IgD-negative memory B cell (primary cell): ENCODE data around the gene ALDH1A2. TPM values are rescaled to one million over a fixed set of nuclear protein-coding genes. Genes with fewer than 3 reads are reported as not detected.
"Not testable (repeated sequence)": the region's sequence is repeated elsewhere in the genome, so short reads cannot be mapped to it uniquely, and the experiment has no call there.

ENCODE experiments used
- H3K27ac Mint-ChIP-seq, 3 donors: one replicate each; pipeline ENCODE4 v1.8.0; 2020 to 2022; ENCODE audit warnings: mild to moderate bottlenecking in 3 of 3, mixed read lengths in 3 of 3, moderate library complexity in 1 of 3
- H3K27me3 Mint-ChIP-seq: one replicate; pipeline ENCODE4 v1.8.0; 2021; ENCODE audit warnings: mixed read lengths
- H3K36me3 Mint-ChIP-seq: one replicate; pipeline ENCODE4 v1.8.0; 2020; ENCODE audit warnings: mild to moderate bottlenecking, mixed read lengths
- H3K4me1 Mint-ChIP-seq, 3 donors: one replicate each; pipeline ENCODE4 v1.8.0; 2020 to 2022; ENCODE audit warnings: mixed read lengths in 3 of 3, mild to moderate bottlenecking in 1 of 3
- H3K4me3 Mint-ChIP-seq, 4 donors: one replicate each; pipeline ENCODE4 v1.8.0; 2020 to 2022; ENCODE audit warnings: mild to moderate bottlenecking in 4 of 4, mixed read lengths in 4 of 4, moderate library complexity in 3 of 4
- H3K9me3 Mint-ChIP-seq, 3 donors: one replicate each; pipeline ENCODE4 v1.8.0; 2020 to 2021; ENCODE audit warnings: mixed read lengths in 3 of 3, mild to moderate bottlenecking in 1 of 3
- polyA plus RNA-seq: library from polyadenylated mRNA; unstranded; fragments of 300-500 nt; fragmentation: Illumina TruSeq; gene quantifications from one replicate; pipeline ENCODE4 v1.2.3, GENCODE V29; 2021

ALDH1A2 gene
- polyA plus RNA-seq, 1 donor from 2014 or later: not detected

GRCh38 chr15:58058729-58059128 lies 6.8 kb downstream of the ALDH1A2 start:
- Mint-ChIP-seq H3K4me1 (peaks cover 0 to 4% (median 0%) of the 10 kb centered on the region in 3 donors), H3K9me3 (no peaks in the 10 kb centered on the region), H3K27ac (no peak overlapping the region), H3K4me3 (no peak overlapping the region), H3K27me3 (peaks cover 21% of the 10 kb centered on the region), H3K36me3 (no peaks in the 10 kb centered on the region)

- no peaks in the 10 kb centered on the region for H3K36me3 Mint-ChIP-seq
- no peak overlapping the region for H3K27ac Mint-ChIP-seq
- no peaks in the 10 kb centered on the region for H3K9me3 Mint-ChIP-seq
- peaks cover 0 to 4% (median 0%) of the 10 kb centered on the region in 3 donors for H3K4me1 Mint-ChIP-seq
- H3K27me3 Mint-ChIP-seq: peaks cover 19% of the 10 kb centered on the region
- no peak overlapping the region for H3K4me3 Mint-ChIP-seq
Observed at GRCh38 chr15:58058073-58058472, 7.4 kb downstream of the ALDH1A2 start.

- H3K4me1 Mint-ChIP-seq: peaks cover 0 to 4% (median 0%) of the 10 kb centered on the region in 3 donors
- H3K4me3 Mint-ChIP-seq: no peak overlapping the region
- peaks cover 19% of the 10 kb centered on the region for H3K27me3 Mint-ChIP-seq
- H3K9me3 Mint-ChIP-seq: no peaks in the 10 kb centered on the region
- no peaks in the 10 kb centered on the region for H3K36me3 Mint-ChIP-seq
- no peak overlapping the region for H3K27ac Mint-ChIP-seq
Observed at GRCh38 chr15:58057559-58057958, 8.0 kb downstream of the ALDH1A2 start.

GRCh38 chr15:58056015-58056414 lies 9.5 kb downstream of the ALDH1A2 start:
- Mint-ChIP-seq H3K27ac (no peak overlapping the region), H3K27me3 (peaks cover 17% of the 10 kb centered on the region), H3K9me3 (no peaks in the 10 kb centered on the region), H3K4me3 (no peak overlapping the region), H3K4me1 (peaks cover 0 to 4% (median 0%) of the 10 kb centered on the region in 3 donors), H3K36me3 (no peaks in the 10 kb centered on the region)

GRCh38 chr15:58053315-58054153 lies 12.0 kb downstream of the ALDH1A2 start:
- Mint-ChIP-seq H3K27ac (no peak overlapping the region), H3K27me3 (peaks cover 14% of the 10 kb centered on the region), H3K36me3 (no peaks in the 10 kb centered on the region), H3K4me3 (no peak overlapping the region), H3K9me3 (no peaks in the 10 kb centered on the region), H3K4me1 (peaks cover 0 to 4% (median 0%) of the 10 kb centered on the region in 3 donors)

GRCh38 chr15:58052334-58052733 lies 13.2 kb downstream of the ALDH1A2 start:
- H3K9me3 Mint-ChIP-seq: no peaks in the 10 kb centered on the region
- H3K4me1 Mint-ChIP-seq: no peaks in the 10 kb centered on the region
- no peak overlapping the region for H3K4me3 Mint-ChIP-seq
- H3K27ac Mint-ChIP-seq: peak overlapping the region in 1 of 3 donors; percentile 26
- no peaks in the 10 kb centered on the region for H3K36me3 Mint-ChIP-seq
- H3K27me3 Mint-ChIP-seq: peaks cover 14% of the 10 kb centered on the region

- Mint-ChIP-seq H3K27ac (no peak overlapping the region), H3K4me3 (no peak overlapping the region), H3K4me1 (no peaks in the 10 kb centered on the region), H3K27me3 (peaks cover 19% of the 10 kb centered on the region), H3K36me3 (no peaks in the 10 kb centered on the region), H3K9me3 (no peaks in the 10 kb centered on the region)
Observed at GRCh38 chr15:58049520-58050227, 15.8 kb downstream of the ALDH1A2 start.

GRCh38 chr15:58048261-58048660 lies 17.2 kb downstream of the ALDH1A2 start:
- H3K36me3 Mint-ChIP-seq: no peaks in the 10 kb centered on the region
- H3K27ac Mint-ChIP-seq: no peak overlapping the region
- H3K4me3 Mint-ChIP-seq: no peak overlapping the region
- H3K27me3 Mint-ChIP-seq: peaks cover 17% of the 10 kb centered on the region
- no peaks in the 10 kb centered on the region for H3K4me1 Mint-ChIP-seq
- H3K9me3 Mint-ChIP-seq: no peaks in the 10 kb centered on the region

GRCh38 chr15:58047149-58047548 lies 18.4 kb downstream of the ALDH1A2 start:
- H3K27me3 Mint-ChIP-seq: peaks cover 17% of the 10 kb centered on the region
- H3K4me1 Mint-ChIP-seq: no peaks in the 10 kb centered on the region
- H3K36me3 Mint-ChIP-seq: no peaks in the 10 kb centered on the region
- no peaks in the 10 kb centered on the region for H3K9me3 Mint-ChIP-seq
- no peak overlapping the region for H3K4me3 Mint-ChIP-seq
- no peak overlapping the region for H3K27ac Mint-ChIP-seq

- no peak overlapping the region for H3K27ac Mint-ChIP-seq
- H3K9me3 Mint-ChIP-seq: no peaks in the 10 kb centered on the region
- no peaks in the 10 kb centered on the region for H3K36me3 Mint-ChIP-seq
- no peaks in the 10 kb centered on the region for H3K4me1 Mint-ChIP-seq
- no peak overlapping the region for H3K4me3 Mint-ChIP-seq
- peaks cover 17% of the 10 kb centered on the region for H3K27me3 Mint-ChIP-seq
Observed at GRCh38 chr15:58046467-58046866, 19.0 kb downstream of the ALDH1A2 start.

GRCh38 chr15:58045376-58045775 lies 20.1 kb downstream of the ALDH1A2 start:
- H3K36me3 Mint-ChIP-seq, H3K4me3 Mint-ChIP-seq, H3K27ac Mint-ChIP-seq, H3K9me3 Mint-ChIP-seq, H3K4me1 Mint-ChIP-seq: not testable (repeated sequence)
- H3K27me3 Mint-ChIP-seq: peaks cover 17% of the 10 kb centered on the region

GRCh38 chr15:58044551-58044950 lies 21.0 kb downstream of the ALDH1A2 start:
- no peaks in the 10 kb centered on the region for H3K4me1 Mint-ChIP-seq
- H3K36me3 Mint-ChIP-seq: no peaks in the 10 kb centered on the region
- H3K4me3 Mint-ChIP-seq: no peak overlapping the region
- no peak overlapping the region for H3K27ac Mint-ChIP-seq
- H3K27me3 Mint-ChIP-seq: peaks cover 17% of the 10 kb centered on the region
- no peaks in the 10 kb centered on the region for H3K9me3 Mint-ChIP-seq

GRCh38 chr15:58043192-58043903 lies 22.2 kb downstream of the ALDH1A2 start:
- H3K36me3 Mint-ChIP-seq: no peaks in the 10 kb centered on the region
- H3K27ac Mint-ChIP-seq: no peak overlapping the region
- no peak overlapping the region for H3K4me3 Mint-ChIP-seq
- peaks cover 15% of the 10 kb centered on the region for H3K27me3 Mint-ChIP-seq
- H3K9me3 Mint-ChIP-seq: no peaks in the 10 kb centered on the region
- H3K4me1 Mint-ChIP-seq: no peaks in the 10 kb centered on the region

GRCh38 chr15:58042006-58042405 lies 23.5 kb downstream of the ALDH1A2 start:
- Mint-ChIP-seq H3K4me1 (no peaks in the 10 kb centered on the region), H3K9me3 (no peaks in the 10 kb centered on the region), H3K27ac (no peak overlapping the region), H3K36me3 (no peaks in the 10 kb centered on the region), H3K27me3 (peaks cover 15% of the 10 kb centered on the region), H3K4me3 (no peak overlapping the region)

- H3K4me1 Mint-ChIP-seq: no peaks in the 10 kb centered on the region
- no peaks in the 10 kb centered on the region for H3K36me3 Mint-ChIP-seq
- H3K27me3 Mint-ChIP-seq: peaks cover 14% of the 10 kb centered on the region
- H3K27ac Mint-ChIP-seq: no peak overlapping the region
- H3K9me3 Mint-ChIP-seq: no peaks in the 10 kb centered on the region
- H3K4me3 Mint-ChIP-seq: no peak overlapping the region
Observed at GRCh38 chr15:58040150-58040549, 25.4 kb downstream of the ALDH1A2 start.
